ENCODE data around the gene ZFYVE1. TPM values are rescaled to one million over a fixed set of nuclear protein-coding genes. Genes with fewer than 3 reads are reported as not detected.
"Not testable (repeated sequence)": the region's sequence is repeated elsewhere in the genome, so short reads cannot be mapped to it uniquely, and the experiment has no call there.

Gene ZFYVE1
- total and polyA plus RNA-seq, 2 of the 13 experiments (the other 11 are each of a cell fraction or from before 2014, with no cell fraction given), result 2.6 to 5.3 TPM

DNA sequence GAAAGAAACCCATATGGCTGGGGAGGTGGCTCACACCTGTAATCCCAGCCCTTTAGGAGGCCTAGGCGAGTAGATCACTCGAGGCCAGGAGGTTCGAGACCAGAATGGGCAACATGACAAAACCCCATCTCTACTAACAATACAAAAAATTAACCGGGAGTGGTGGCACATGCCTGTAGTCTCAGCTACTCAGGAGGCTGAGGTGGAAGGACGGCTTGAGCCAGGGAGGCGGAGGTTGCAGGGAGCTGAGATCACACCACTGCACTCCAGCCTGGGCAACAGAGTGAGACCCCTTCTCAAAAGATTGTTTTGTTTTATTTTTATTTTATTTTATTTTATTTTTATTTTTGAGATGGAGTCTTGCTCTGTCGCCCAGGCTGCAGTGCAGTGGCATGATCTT is 15.7 kb downstream of the ZFYVE1 start:
- H3K9me3 ChIP-seq (ENCODE audit: low read length); DNase-seq (ENCODE audit: low spot score); H3K4me1 ChIP-seq (ENCODE audit: insufficient read depth, low read length); FAIRE-seq; intact Hi-C loops (cut with micrococcal nuclease; ENCODE audit: unreplicated experiment); H4K20me1 ChIP-seq (ENCODE audit: insufficient read depth, low read length); H3K9ac ChIP-seq (ENCODE audit: insufficient read depth, low read depth, low read length); BruUV-seq (replicated peaks); ATAC-seq; H3K79me2 ChIP-seq (ENCODE audit: insufficient read depth, low read length); H2AFZ ChIP-seq (ENCODE audit: low read length); POLR2A ChIA-PET; H3K4me3 ChIP-seq (replicated peaks in 1 of 3; ENCODE audit: insufficient read depth in 1 of 3, low read depth in 2 of 3, low read length in 3 of 3); CTCF ChIA-PET (ENCODE audit: low intra/inter-chr PET ratio, low total read pairs); H3K36me3 ChIP-seq (replicated peaks in 1 of 2; ENCODE audit: control insufficient read depth in 1 of 2, insufficient read depth in 2 of 2, low read length in 2 of 2); H3K27ac ChIP-seq (ENCODE audit: extremely low read length, insufficient read depth, low read length); H3K4me2 ChIP-seq (ENCODE audit: low read depth, low read length); H3K27me3 ChIP-seq (ENCODE audit: control insufficient read depth in 1 of 2, insufficient read depth in 2 of 2, low read length in 2 of 2); in situ Hi-C loops (cut with HindIII; ENCODE audit: extremely low pct_ligation_motif_present, low pct_unique_long_range_greater_than_20kb): not testable (repeated sequence)
- WGBS (ENCODE audit: low lambda C conversion rate), result 95% methylated on average over 7 of the region's 7 CpGs

- in situ Hi-C loops (cut with HindIII; ENCODE audit: extremely low pct_ligation_motif_present, low pct_unique_long_range_greater_than_20kb), result no loop called here
- ChIA-PET CTCF (ENCODE audit: low intra/inter-chr PET ratio, low total read pairs) (no interaction called here), POLR2A (interaction anchor here (1.1 to 1.5 kb wide), 2 partner anchors 18 to 50 kb away, joined by 3 to 4 read pairs; partner anchors contain the start of genes RBM25 and ZFYVE1)
- Histone ChIP-seq H3K36me3 (replicated peaks in 1 of 2; ENCODE audit: control insufficient read depth in 1 of 2, insufficient read depth in 2 of 2, low read length in 2 of 2) (peaks cover 0 to 6% of the 10 kb centered on the region in 2 experiments; a peak in 2 of 5 replicates), H4K20me1 (ENCODE audit: insufficient read depth, low read length) (no peaks in the 10 kb centered on the region), H3K27me3 (ENCODE audit: control insufficient read depth in 1 of 2, insufficient read depth in 2 of 2, low read length in 2 of 2) (no peaks in the 10 kb centered on the region), H3K27ac (ENCODE audit: extremely low read length, insufficient read depth, low read length) (no peak overlapping the region), H2AFZ (ENCODE audit: low read length) (no peak overlapping the region), H3K4me2 (ENCODE audit: low read depth, low read length) (no peak overlapping the region), H3K4me1 (ENCODE audit: insufficient read depth, low read length) (peaks cover 9% of the 10 kb centered on the region; the same call in 1 of the 2 replicates), H3K79me2 (ENCODE audit: insufficient read depth, low read length) (no peaks in the 10 kb centered on the region), H3K4me3 (replicated peaks in 1 of 3; ENCODE audit: insufficient read depth in 1 of 3, low read depth in 2 of 3, low read length in 3 of 3) (no peak overlapping the region), H3K9ac (ENCODE audit: insufficient read depth, low read depth, low read length) (no peak overlapping the region), H3K9me3 (ENCODE audit: low read length) (no peaks in the 10 kb centered on the region)
- FAIRE-seq, result no peak
- 90% methylated on average over 1 of the region's 1 CpG for WGBS (ENCODE audit: low lambda C conversion rate)
- no TSS peak for BruUV-seq (replicated peaks)
- no peak for DNase-seq (ENCODE audit: low spot score)
- no peak for ATAC-seq
- intact Hi-C loops (cut with micrococcal nuclease; ENCODE audit: unreplicated experiment), result no loop called here
- TF ChIP-seq ZNF251 (CRISPR knock-in tag; IDR thresholded peaks at IDR 0.05) (no peak), AGO1 (IDR thresholded peaks at IDR 0.05; ENCODE audit: low read depth, low read length, poor library complexity, severe bottlenecking) (no peak), MZF1 (CRISPR knock-in tag; IDR thresholded peaks at IDR 0.05; ENCODE audit: borderline replicate concordance) (no peak), KAT2B (IDR thresholded peaks at IDR 0.05; ENCODE audit: borderline replicate concordance, low read depth, low read length) (no peak), SCMH1 (CRISPR knock-in tag; IDR thresholded peaks at IDR 0.05; ENCODE audit: borderline replicate concordance) (no peak), ZNF674 (CRISPR knock-in tag; IDR thresholded peaks at IDR 0.05; ENCODE audit: low read depth) (no peak)
- TF ChIP-seq, protein P1, sequence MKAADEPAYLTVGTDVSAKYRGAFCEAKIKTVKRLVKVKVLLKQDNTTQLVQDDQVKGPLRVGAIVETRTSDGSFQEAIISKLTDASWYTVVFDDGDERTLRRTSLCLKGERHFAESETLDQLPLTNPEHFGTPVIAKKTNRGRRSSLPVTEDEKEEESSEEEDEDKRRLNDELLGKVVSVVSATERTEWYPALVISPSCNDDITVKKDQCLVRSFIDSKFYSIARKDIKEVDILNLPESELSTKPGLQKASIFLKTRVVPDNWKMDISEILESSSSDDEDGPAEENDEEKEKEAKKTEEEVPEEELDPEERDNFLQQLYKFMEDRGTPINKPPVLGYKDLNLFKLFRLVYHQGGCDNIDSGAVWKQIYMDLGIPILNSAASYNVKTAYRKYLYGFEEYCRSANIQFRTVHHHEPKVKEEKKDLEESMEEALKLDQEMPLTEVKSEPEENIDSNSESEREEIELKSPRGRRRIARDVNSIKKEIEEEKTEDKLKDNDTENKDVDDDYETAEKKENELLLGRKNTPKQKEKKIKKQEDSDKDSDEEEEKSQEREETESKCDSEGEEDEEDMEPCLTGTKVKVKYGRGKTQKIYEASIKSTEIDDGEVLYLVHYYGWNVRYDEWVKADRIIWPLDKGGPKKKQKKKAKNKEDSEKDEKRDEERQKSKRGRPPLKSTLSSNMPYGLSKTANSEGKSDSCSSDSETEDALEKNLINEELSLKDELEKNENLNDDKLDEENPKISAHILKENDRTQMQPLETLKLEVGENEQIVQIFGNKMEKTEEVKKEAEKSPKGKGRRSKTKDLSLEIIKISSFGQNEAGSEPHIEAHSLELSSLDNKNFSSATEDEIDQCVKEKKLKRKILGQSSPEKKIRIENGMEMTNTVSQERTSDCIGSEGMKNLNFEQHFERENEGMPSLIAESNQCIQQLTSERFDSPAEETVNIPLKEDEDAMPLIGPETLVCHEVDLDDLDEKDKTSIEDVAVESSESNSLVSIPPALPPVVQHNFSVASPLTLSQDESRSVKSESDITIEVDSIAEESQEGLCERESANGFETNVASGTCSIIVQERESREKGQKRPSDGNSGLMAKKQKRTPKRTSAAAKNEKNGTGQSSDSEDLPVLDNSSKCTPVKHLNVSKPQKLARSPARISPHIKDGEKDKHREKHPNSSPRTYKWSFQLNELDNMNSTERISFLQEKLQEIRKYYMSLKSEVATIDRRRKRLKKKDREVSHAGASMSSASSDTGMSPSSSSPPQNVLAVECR (CRISPR knock-in tag; IDR thresholded peaks at IDR 0.05; ENCODE audit: borderline replicate concordance), result no peak
- TF ChIP-seq, protein P2, sequence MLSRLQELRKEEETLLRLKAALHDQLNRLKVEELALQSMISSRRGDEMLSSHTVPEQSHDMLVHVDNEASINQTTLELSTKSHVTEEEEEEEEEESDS (CRISPR knock-in tag; IDR thresholded peaks at IDR 0.05; ENCODE audit: borderline replicate concordance), result no peak
Measured at GRCh38 chr14:73008501-73008900, 18.4 kb downstream of the ZFYVE1 start.

Measured in HepG2 (cell line).